ENCODE results near the gene RBCK1.

- no peak for TF ChIP-seq CTCF (IDR thresholded peaks at IDR 0.05 in 8 of 11, conservative IDR thresholded peaks at IDR 0.05 in 3 of 11)
- no peak for TF ChIP-seq POLR2AphosphoS5 (IDR thresholded peaks at IDR 0.05)
Observed at GRCh38 chr20:370151-370600, 37.9 kb upstream of the RBCK1 start.
